ENCODE data around the gene BAG3. TPM values are rescaled to one million over a fixed set of nuclear protein-coding genes. Genes with fewer than 3 reads are reported as not detected.

Gene BAG3
- total and polyA plus RNA-seq, 7 donors: 10.8 to 62.4 (median 32.9) TPM

DNA sequence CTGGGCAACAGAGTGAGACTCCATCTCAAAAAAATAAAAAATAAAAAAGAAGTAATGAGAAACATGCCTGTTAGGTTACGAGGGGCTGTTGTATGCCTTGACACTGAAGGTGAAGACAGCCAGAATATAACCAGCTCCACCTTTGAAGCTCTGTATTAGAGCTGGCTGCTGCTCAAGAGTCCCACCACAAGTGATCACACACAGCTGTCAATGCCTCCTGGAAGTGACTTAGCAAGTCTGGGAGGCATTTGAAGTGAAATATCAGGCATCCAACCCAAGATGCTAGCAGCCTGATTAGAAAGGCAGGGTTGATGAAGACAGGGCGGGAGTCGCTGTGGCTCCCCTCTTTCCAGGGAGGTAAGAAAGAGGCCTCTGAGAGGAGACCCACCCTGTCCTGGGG lies 40.5 kb downstream of the BAG3 start:
- no peak for TF ChIP-seq CTCF (IDR thresholded peaks at IDR 0.05)
- TF ChIP-seq POLR2AphosphoS5 (IDR thresholded peaks at IDR 0.05): no peak
- no peak for TF ChIP-seq POLR2A (IDR thresholded peaks at IDR 0.05)
- TF ChIP-seq EP300 (IDR thresholded peaks at IDR 0.05): no peak
- H3K4me1 ChIP-seq: peaks cover 0 to 8% (median 2%) of the 10 kb centered on the region in 4 donors
- H3K9me3 ChIP-seq: no peaks in the 10 kb centered on the region
- H3K27me3 ChIP-seq: no peaks in the 10 kb centered on the region
- H3K27ac ChIP-seq: no peak overlapping the region
- intact Hi-C loops (cut with DNase I): no loop called here
- no peak overlapping the region for H3K4me3 ChIP-seq
- no peaks in the 10 kb centered on the region for H3K36me3 ChIP-seq
- 80 to 93% methylated on average over 3 of the region's 3 CpGs for WGBS, 2 donors
- DNase-seq: no peak

GRCh38 chr10:119693262-119693957 lies 42.2 kb downstream of the BAG3 start:
- TF ChIP-seq POLR2AphosphoS5 (IDR thresholded peaks at IDR 0.05) (no peak), CTCF (IDR thresholded peaks at IDR 0.05) (no peak), EP300 (IDR thresholded peaks at IDR 0.05) (no peak), POLR2A (IDR thresholded peaks at IDR 0.05) (no peak)
- no peak for DNase-seq

GRCh38 chr10:119694608-119695007 lies 43.4 kb downstream of the BAG3 start:
- no peaks in the 10 kb centered on the region for H3K36me3 ChIP-seq
- intact Hi-C loops (cut with DNase I): no loop called here
- H3K27ac ChIP-seq: no peak overlapping the region
- no peak overlapping the region for H3K4me3 ChIP-seq
- WGBS, 2 donors: 90 to 93% methylated on average over 7 of the region's 7 CpGs
- TF ChIP-seq CTCF (IDR thresholded peaks at IDR 0.05) (no peak), POLR2AphosphoS5 (IDR thresholded peaks at IDR 0.05) (no peak)
- H3K4me1 ChIP-seq: no peaks in the 10 kb centered on the region
- no peak for DNase-seq
- H3K9me3 ChIP-seq: no peaks in the 10 kb centered on the region
- H3K27me3 ChIP-seq: no peaks in the 10 kb centered on the region

More at GRCh38 chr10:119693262-119693957, 42.2 kb downstream of the BAG3 start:
- H3K27ac ChIP-seq: no peak overlapping the region
- H3K36me3 ChIP-seq: no peaks in the 10 kb centered on the region
- no peaks in the 10 kb centered on the region for H3K27me3 ChIP-seq
- no peak overlapping the region for H3K4me3 ChIP-seq
- H3K9me3 ChIP-seq: no peaks in the 10 kb centered on the region
- WGBS, 2 donors: 71 to 74% methylated on average over 6 of the region's 6 CpGs
- H3K4me1 ChIP-seq: no peaks in the 10 kb centered on the region
- intact Hi-C loops (cut with DNase I): no loop called here

DNA sequence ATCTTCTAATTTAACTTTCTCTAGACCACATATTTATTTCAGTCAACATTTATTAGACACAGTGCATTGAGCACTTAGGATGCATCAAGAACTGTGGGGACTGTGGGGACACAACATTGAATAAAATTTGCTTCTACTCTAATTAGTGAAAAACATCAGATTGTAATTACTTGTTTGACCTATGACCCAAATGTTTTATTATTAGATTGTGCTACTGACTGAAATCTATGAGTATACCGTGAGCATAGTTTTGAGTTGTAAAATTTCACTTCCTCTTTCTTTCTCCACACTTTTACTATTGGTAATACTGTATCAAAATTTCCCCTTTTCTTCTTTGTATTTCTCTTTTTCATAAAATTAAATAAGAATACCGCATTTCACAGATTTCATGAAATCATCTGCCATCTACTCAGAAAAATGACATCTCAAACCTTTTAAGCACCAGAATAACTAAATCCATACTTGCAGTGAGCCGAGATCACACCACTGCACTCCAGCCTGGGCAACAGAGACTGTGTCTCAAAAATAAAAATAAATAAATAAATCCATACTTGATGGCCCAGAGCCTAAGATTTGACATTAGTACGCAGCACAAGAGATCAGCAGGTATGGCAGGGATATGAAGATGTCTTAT lies 49.3 kb downstream of the BAG3 start:
- intact Hi-C loops (cut with DNase I): no loop called here
- 56 to 64% methylated on average over 4 of the region's 4 CpGs for whole genome bisulfite sequencing, 2 donors
- Histone ChIP-seq H3K36me3 (no peaks in the 10 kb centered on the region), H3K27ac (no peak overlapping the region), H3K27me3 (no peaks in the 10 kb centered on the region), H3K9me3 (no peaks in the 10 kb centered on the region), H3K4me1 (peaks cover 0 to 14% (median 3%) of the 10 kb centered on the region in 4 donors), H3K4me3 (no peak overlapping the region)
- no peak for DNase-seq
- TF ChIP-seq POLR2A (IDR thresholded peaks at IDR 0.05) (no peak), CTCF (IDR thresholded peaks at IDR 0.05) (no peak), EP300 (IDR thresholded peaks at IDR 0.05) (no peak), POLR2AphosphoS5 (IDR thresholded peaks at IDR 0.05) (no peak)
